HAP-1 (cell line): Measurements from ENCODE around the gene PITPNM3.

ENCODE experiments used
- DNase-seq, 2 experiments: peaks; one replicate each; pipeline ENCODE4 v3.0.0-alpha.2; 2016 to 2020; ENCODE audit warnings: low spot score in 2 of 2
- H3K27me3 ChIP-seq: fragments of 250-450 bp; sonication (Bioruptor Pico); 2 replicates; pipeline ENCODE4 v1.5.1; 2020; ENCODE audit warnings: low read depth, mild to moderate bottlenecking, moderate library complexity
- H3K36me3 ChIP-seq: fragments of 250-450 bp; sonication (Bioruptor Pico); replicated peaks from 2 replicates; pipeline ENCODE4 v1.5.1; 2020; ENCODE audit warnings: mild to moderate bottlenecking
- H3K4me1 ChIP-seq: fragments of 250-450 bp; sonication (Bioruptor Pico); 2 replicates; pipeline ENCODE4 v1.5.1; 2020; ENCODE audit warnings: mild to moderate bottlenecking
- H3K4me3 ChIP-seq: fragments of 250-450 bp; sonication (Bioruptor Pico); 2 replicates; pipeline ENCODE4 v1.5.1; 2020; ENCODE audit warnings: mild to moderate bottlenecking, moderate library complexity
- H3K9me3 ChIP-seq: fragments of 250-450 bp; sonication (Bioruptor Pico); 2 replicates; pipeline ENCODE4 v1.5.1; 2020; ENCODE audit warnings: mild to moderate bottlenecking, moderate library complexity
- in situ Hi-C: fragments of 300-500 bp; cut with MboI; formaldehyde crosslinking; loops from 3 replicates; pipeline ENCODE4 v1.14.3; 2020; ENCODE audit warnings: low sequenced_read_pairs, inconsistent platforms, mixed read lengths

The PITPNM3 gene

DNA sequence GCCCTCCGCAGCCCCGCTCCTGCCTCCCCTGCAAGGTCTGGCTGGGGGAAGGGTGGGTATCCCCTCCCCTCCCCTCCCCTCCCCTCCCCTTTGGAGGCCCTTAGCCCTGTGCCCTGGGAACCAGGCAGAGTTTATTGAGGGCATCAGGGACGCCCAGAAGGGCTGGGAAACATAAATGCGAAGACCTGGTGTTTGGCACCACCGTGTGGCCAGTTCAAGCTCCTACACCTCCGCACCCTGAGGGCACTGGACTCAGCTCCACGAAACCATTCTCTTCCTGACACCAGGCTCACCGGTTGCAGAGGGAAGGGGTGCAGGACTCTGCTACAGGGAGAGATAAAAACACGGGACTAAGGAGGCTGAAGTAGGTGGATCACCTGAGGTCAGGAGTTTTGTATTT, 120.4 kb downstream of the PITPNM3 start:
- Histone ChIP-seq H3K36me3 (no peaks in the 10 kb centered on the region), H3K27me3 (no peaks in the 10 kb centered on the region), H3K9me3 (peaks cover under 1% of the 10 kb centered on the region), H3K4me1 (no peaks in the 10 kb centered on the region), H3K4me3 (no peak overlapping the region)
- peak; percentile 57 to 79 for DNase-seq
- in situ Hi-C loops: no loop called here

DNA sequence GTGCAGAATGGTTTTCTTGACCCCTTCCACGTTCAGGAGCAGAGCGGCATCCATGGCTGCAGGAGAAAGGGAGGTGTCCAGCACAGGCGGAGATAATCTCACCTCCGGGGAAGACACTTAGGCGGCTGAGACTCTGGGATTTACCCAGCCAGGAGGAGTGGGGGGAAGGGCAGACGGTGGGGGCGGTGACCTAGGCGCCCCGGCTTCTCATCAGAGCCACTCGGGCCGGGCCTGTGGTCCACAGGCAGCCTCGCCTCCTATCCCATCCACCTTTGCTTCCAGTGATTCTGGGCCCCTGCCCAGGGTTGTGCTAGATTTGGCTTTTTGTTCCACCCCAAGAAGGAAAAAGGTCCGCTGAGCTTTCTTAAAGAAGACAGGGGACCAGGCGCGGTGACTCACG, 121.3 kb downstream of the PITPNM3 start, which contains the start of gene AIPL1:
Gene AIPL1 (minus strand): TSS at position 71 of the 400 bp plus-strand sequence. CDS start 17 bp downstream, at position 54.
- Histone ChIP-seq H3K4me3 (no peak within 1 kb of the TSS), H3K27me3 (no peaks in the 10 kb centered on the region)
- in situ Hi-C loops: no loop called here

DNA sequence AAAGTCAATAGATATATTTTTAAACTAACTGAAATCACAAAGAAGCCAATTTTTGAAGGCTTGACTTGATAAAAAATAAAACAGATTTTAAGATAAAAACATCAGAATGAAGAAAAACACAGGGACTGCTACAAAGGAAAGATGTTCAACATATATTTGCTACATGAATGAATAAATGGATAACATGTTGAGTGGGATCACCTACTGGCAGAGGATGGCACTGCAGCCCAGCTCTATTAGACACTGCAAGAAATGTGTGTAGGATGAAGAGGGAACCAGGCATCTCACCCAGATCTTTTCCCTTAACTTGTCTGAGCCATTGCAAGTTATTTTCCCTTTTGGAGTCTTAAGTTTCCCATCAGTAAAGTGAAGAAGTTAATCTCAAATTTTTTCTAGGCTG, 125.6 kb downstream of the PITPNM3 start:
- Histone ChIP-seq H3K27me3 (no peaks in the 10 kb centered on the region), H3K4me3 (no peak overlapping the region), H3K36me3 (no peaks in the 10 kb centered on the region), H3K9me3 (peaks cover 6% of the 10 kb centered on the region), H3K4me1 (no peaks in the 10 kb centered on the region)
- DNase-seq: no peak
- in situ Hi-C loops: no loop called here

More for the DNA sequence above, 121.3 kb downstream of the PITPNM3 start, which contains the start of gene AIPL1:
- Histone ChIP-seq H3K4me1 (no peaks in the 10 kb centered on the region), H3K36me3 (no peaks in the 10 kb centered on the region), H3K9me3 (peaks cover 6% of the 10 kb centered on the region)
- DNase-seq: no peak

DNA sequence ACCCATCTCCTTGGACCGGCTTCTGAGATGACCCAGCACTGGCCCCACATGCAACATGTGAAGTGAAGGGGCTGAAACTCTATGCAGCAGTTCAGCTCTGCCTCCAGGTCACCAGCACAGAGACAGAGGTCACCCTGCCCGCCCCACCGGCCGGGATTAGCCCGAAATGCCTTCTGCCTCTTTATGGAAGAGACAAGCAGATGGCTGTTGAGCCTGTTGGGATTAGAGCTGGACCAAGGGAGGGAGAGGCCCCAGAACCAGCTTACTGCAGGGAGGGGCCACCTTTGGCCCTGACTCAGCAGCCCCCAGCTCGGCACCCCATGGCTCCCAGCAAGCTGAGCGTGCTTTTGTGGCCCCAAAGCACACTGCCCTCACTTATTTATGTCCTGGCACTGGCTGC, 127.1 kb downstream of the PITPNM3 start:
- Histone ChIP-seq H3K27me3 (no peaks in the 10 kb centered on the region), H3K36me3 (no peaks in the 10 kb centered on the region), H3K9me3 (peaks cover 6% of the 10 kb centered on the region), H3K4me1 (no peaks in the 10 kb centered on the region), H3K4me3 (no peak overlapping the region)
- in situ Hi-C loops: no loop called here
- no peak for DNase-seq

DNA sequence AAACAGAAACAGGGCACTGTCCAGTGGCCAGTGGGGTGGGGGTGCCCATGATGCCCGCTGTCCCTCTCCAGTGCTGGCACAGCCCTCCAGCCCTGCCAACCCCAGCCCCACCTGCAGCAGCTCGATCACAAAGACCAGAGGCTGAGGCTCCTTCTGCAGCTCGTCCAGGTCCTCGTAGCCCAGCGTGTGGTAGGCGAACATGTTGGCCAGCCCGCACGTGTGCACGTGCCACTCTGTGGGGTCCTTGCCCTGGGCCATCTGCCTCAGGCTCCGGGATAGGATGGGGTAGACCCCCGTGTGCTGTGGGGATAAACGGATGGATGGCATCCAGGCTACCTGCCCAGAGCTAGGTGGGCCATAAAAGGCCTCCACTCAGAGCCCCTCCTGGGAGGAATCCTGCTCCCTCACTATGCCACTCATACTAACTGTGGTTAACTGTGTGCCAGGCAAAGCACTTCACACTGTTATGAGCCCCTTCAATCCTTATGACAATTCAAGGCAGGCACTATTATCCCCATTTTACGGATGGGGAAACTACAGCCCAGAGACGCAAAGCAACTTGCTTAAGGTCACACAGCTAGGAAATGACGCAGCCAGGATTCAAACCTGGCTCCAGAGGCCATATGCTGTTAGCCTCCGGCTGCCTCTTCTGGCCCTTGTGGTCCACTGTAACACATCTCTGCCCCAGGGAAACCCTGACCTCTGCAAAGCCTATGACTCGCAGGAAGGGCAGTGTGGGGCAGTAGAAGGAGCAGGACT, 128.0 kb downstream of the PITPNM3 start:
- in situ Hi-C loops: no loop called here
- Histone ChIP-seq H3K9me3 (peaks cover 6% of the 10 kb centered on the region), H3K27me3 (no peaks in the 10 kb centered on the region), H3K4me1 (no peaks in the 10 kb centered on the region), H3K36me3 (no peaks in the 10 kb centered on the region), H3K4me3 (no peak overlapping the region)
- no peak for DNase-seq

DNA sequence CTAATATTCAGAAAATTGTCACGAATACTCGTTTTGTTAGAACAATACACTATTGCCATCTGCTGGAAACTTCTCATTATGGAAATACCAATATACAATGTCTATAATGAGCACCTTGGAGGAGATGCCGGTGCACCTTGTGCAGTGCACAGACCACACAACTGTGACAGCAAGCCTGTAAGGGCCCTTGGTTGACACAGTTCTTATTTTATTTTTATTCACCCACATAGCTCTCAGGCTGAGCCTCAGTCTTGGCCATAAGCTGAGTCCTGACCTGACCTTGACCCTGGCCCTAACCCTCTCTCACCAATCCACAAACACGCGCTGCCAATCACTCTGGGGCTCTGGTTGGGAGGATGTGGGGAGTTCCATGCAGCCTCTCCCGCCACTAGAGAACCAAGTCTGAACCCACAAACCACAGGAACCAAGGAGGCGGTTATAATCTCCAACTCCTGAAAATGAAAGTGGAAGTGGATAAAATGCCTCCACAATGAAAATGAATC, 129.0 kb downstream of the PITPNM3 start:
- Histone ChIP-seq H3K4me1 (no peaks in the 10 kb centered on the region), H3K36me3 (no peaks in the 10 kb centered on the region), H3K9me3 (peaks cover 6% of the 10 kb centered on the region), H3K4me3 (no peak overlapping the region), H3K27me3 (no peaks in the 10 kb centered on the region)
- in situ Hi-C loops: no loop called here
- DNase-seq: no peak

DNA sequence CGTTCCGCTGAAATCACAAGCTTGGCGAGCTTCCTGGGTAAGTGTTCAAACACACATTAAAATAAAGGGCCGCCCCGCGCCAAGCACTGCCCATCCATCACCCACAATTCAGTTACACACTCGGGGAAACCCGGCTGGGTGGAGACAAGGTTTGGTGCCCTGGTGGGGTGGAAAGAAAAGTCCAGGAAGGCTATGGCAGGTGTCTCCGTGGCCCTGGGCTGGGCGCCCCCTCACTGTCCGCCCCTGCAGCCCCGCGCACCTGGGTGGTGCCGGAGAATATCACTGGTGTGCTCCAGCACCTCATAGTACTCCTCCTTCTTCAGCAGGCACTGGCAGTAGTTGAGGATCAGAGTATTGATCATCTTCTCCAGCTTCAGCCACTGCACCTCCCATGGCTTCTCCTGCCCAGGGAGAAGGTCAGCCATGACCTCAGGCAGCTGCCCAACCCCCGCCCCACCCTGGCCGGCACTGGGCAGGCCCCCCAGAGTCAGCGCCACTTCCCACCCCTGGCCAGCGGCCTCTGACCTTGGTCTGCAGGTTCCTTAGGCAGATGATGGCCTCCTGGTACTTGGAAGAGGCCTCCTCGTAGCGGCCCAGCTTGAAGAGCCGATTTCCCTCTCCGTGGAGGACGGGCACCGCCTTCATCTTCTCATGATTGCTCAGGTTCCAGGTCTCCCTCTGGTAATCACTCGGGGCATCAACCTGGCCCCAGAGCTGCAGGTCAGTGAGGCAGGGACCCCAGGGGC, 129.8 kb downstream of the PITPNM3 start:
- in situ Hi-C loops: no loop called here
- peaks cover 6% of the 10 kb centered on the region for H3K9me3 ChIP-seq

DNA sequence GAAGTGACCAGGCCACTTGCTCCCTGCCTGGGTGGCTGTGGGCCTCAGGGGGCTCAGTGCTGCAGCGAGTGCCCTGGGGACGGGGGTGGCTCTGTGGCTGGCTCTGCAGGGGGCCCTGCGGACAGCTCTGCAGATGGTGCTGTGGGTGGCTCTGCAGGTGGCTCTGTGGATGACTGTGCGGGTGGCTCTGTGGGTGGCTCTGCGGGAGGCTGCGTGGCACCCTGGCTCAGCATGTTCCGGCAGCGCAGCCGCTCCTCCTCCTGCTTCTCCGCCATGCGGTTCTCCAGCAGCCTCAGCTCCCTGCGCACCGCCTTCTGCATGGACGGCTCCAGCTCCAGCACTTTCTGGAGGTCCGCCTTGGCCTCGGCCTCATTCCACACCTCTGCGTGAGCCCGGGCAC, 130.9 kb downstream of the PITPNM3 start:
- Histone ChIP-seq H3K4me3 (no peak overlapping the region), H3K4me1 (no peaks in the 10 kb centered on the region), H3K9me3 (no peaks in the 10 kb centered on the region), H3K27me3 (no peaks in the 10 kb centered on the region), H3K36me3 (no peaks in the 10 kb centered on the region)
- in situ Hi-C loops: no loop called here
- DNase-seq: no peak

More for the DNA sequence above, 129.8 kb downstream of the PITPNM3 start:
- Histone ChIP-seq H3K4me1 (no peaks in the 10 kb centered on the region), H3K36me3 (no peaks in the 10 kb centered on the region), H3K27me3 (no peaks in the 10 kb centered on the region), H3K4me3 (no peak overlapping the region)
- DNase-seq: no peak

DNA sequence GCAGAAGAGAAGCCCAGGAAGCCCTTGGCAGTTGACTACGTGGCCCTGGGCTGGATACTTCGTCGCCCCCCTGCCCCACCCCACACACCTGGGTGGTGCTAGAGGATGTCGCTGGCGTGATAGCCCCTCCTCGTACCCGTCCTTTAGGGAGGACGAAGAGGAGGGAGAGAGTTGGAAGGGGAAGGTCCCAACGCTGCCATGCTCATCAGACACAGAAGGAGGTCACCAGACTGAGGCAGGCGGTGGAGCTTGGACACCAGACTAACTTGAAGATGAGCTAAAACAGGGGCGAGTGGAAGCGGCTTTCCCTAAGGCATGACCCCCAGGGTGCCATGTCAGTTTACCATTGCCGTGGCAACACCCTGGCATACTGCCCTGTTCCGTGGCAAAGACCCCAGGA, 132.4 kb downstream of the PITPNM3 start:
- H3K27me3 ChIP-seq: no peaks in the 10 kb centered on the region
- no peaks in the 10 kb centered on the region for H3K9me3 ChIP-seq
- no peak overlapping the region for H3K4me3 ChIP-seq
- DNase-seq: no peak
- in situ Hi-C loops: loop anchor here (5.0 kb wide), 1 partner anchor 837 kb away; no protein-coding TSS in a partner anchor
- H3K4me1 ChIP-seq: no peaks in the 10 kb centered on the region
- H3K36me3 ChIP-seq: no peaks in the 10 kb centered on the region

DNA sequence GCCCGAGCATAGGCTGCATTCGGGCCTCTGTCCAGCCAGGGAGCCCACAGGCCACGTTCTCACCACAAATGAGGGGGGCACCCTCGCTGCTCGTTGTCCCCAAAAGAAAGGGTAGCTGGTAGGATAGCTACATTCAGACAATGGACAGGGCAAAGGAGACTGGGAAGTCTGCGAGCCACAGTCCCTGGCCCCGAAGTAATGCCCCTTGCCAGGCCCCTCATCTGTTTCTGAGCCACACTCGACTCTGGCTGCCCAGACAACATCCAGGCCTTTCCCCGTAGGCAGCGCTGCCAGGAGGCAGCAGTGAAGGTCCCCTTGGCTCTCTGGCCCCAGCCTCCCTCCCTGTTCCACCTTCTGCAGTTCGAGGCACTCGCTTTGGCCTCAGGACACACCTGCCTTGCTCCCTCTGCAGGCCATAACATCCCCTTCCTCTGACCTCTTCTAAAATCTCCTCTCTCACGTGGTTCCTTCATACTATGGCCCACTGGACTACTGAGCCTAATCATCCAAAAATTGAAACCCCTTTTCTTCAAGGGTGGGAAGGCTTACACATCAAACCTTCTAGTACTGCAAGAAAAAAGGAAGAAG, 133.6 kb downstream of the PITPNM3 start:
- Histone ChIP-seq H3K27me3 (no peaks in the 10 kb centered on the region), H3K4me3 (no peak overlapping the region), H3K9me3 (no peaks in the 10 kb centered on the region), H3K4me1 (no peaks in the 10 kb centered on the region), H3K36me3 (no peaks in the 10 kb centered on the region)
- no peak for DNase-seq
- in situ Hi-C loops: loop anchor here (5.0 kb wide), 1 partner anchor 835 kb away; no protein-coding TSS in a partner anchor

DNA sequence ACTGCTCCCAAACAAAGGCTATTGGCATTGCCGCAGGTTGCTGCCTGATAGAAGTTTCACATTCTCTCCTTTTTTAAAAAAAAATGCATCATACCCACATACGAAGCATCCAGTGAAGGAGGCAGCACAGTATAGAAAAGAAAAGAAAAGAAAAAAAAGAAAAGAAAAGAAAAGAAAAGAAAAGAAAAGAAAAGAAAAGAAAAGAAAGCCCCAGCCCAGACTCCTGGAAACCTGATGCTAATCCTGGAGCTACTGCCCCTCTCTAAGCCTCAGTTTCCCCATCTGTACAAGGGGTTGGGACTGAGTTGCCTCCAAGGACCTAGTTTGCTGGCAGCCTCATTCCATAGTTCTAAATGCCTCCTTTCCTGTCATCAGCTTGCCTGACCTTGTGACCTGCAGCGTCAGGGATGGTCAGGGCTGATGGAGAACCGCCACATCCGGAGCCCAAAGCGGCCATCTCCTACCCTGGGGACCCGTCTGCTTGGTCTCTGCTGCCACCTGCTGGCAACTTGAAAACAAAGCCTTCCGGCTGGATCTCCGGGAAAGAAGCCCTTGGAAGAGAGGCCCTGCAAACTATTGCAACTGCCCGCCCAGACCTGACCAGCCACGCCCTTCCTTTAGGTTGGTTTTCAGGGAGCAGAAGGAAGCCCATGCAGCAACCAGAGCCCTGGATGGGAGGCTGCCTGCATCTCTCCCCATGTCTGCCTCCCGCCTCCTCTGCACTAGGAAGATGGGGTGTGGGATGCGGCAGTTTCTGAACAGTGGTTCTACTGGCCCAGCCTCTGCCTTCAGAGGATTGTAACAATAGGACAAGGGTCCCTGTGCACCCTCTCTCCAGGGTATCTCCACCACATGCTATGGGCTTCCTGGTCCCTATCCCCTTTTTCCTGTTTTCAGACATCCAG, 134.4 kb downstream of the PITPNM3 start:
- H3K9me3 ChIP-seq: no peaks in the 10 kb centered on the region
- H3K36me3 ChIP-seq: no peaks in the 10 kb centered on the region
- H3K27me3 ChIP-seq: no peaks in the 10 kb centered on the region
- no peak overlapping the region for H3K4me3 ChIP-seq
- in situ Hi-C loops: loop anchor here (5.0 kb wide), 1 partner anchor 835 kb away; no protein-coding TSS in a partner anchor
- peak; percentile 70 to 88 for DNase-seq
- H3K4me1 ChIP-seq: no peaks in the 10 kb centered on the region

DNA sequence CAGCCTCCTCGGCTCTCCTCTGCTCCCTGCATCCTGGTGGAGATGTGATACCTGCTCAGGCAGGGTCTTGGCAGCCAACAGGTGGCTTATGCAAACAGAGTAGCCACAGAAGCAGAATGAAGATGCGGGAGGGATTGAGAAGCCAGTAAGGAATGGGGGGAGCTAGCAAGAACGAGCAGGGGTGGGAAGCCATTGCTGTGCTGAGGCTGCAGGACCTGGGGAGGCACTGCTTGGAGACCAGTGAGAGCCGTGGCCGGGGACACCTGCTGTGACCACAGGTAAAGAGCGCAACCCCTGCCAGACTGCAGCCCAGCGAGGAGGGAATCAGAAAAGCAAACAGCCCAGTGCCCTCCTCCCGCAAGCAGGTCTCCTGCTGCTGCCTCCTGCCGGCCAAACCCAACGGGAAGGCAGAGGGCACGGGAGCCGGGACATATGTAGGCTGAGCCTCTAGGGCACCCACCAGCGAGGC, 136.1 kb downstream of the PITPNM3 start:
- in situ Hi-C loops: loop anchor here (5.0 kb wide), 1 partner anchor 833 kb away; no protein-coding TSS in a partner anchor
- Histone ChIP-seq H3K4me3 (no peak overlapping the region), H3K36me3 (no peaks in the 10 kb centered on the region), H3K27me3 (no peaks in the 10 kb centered on the region), H3K9me3 (no peaks in the 10 kb centered on the region), H3K4me1 (no peaks in the 10 kb centered on the region)
- DNase-seq: peak in 1 of 2 experiments; percentile 48

DNA sequence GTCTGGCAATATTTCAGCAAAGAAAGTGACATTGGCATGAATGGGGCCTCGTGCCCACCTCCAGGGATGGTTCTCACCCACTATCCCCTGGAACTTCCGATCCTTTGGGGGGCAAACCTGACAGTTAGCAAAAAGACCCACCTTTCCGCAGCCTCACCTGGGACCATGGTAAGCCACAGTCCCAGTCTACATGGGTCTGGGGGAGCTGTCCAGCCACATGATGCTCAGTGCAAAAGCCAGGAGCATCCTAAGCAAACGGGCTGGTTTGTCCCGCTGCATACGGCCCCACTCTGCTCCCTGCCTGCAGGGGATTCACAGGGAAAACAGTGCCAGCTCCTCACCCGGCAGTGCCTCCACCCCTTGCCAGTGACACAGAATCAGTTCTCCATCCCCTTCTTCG, 140.7 kb downstream of the PITPNM3 start:
- no peaks in the 10 kb centered on the region for H3K27me3 ChIP-seq
- in situ Hi-C loops: no loop called here
- DNase-seq: no peak

More for the DNA sequence above, 140.7 kb downstream of the PITPNM3 start:
- Histone ChIP-seq H3K4me3 (no peak overlapping the region), H3K4me1 (no peaks in the 10 kb centered on the region), H3K36me3 (no peaks in the 10 kb centered on the region), H3K9me3 (no peaks in the 10 kb centered on the region)
